HTERT RPE-1 (cell line): Measurements from ENCODE around the gene HECTD1.
"Not testable (repeated sequence)": the region's sequence is repeated elsewhere in the genome, so short reads cannot be mapped to it uniquely, and the experiment has no call there.

Experiments
- in situ Hi-C: fragments of 300-500 bp; cut with MboI; formaldehyde crosslinking; loops from 4 replicates; pipeline ENCODE4 v1.14.3; 2020; ENCODE audit warnings: low sequenced_read_pairs

HECTD1 gene

GRCh38 chr14:31057701-31058364 lies 149.8 kb downstream of the HECTD1 start:
- in situ Hi-C loops: no loop called here

GRCh38 chr14:31057035-31057434 lies 150.6 kb downstream of the HECTD1 start:
- in situ Hi-C loops: no loop called here

GRCh38 chr14:31052905-31053586 lies 154.5 kb downstream of the HECTD1 start:
- in situ Hi-C loops: not testable (repeated sequence)

- in situ Hi-C loops: no loop called here
Measured at GRCh38 chr14:31051511-31051910, 156.1 kb downstream of the HECTD1 start.

GRCh38 chr14:31051023-31051422 lies 156.6 kb downstream of the HECTD1 start:
- in situ Hi-C loops: no loop called here
